Fibroblast of lung (primary cell): Measurements from ENCODE around the gene MARCKSL1. TPM values are rescaled to one million over a fixed set of nuclear protein-coding genes. Genes with fewer than 3 reads are reported as not detected.

Experiments used
- DNase-seq, 2 donors: peaks; one replicate each; pipeline versions ENCODE4 v3.0.0 to v3.0.0-alpha.2; 2010; ENCODE audit warnings: low read depth in 2 of 2
- H2AFZ ChIP-seq: 2 replicates; pipeline ENCODE4 v1.5.1; 2012; ENCODE audit warnings: low read length, control low read depth, inconsistent platforms
- H3K27ac ChIP-seq: 2 replicates; pipeline ENCODE4 v1.5.1; 2011; ENCODE audit warnings: low read length, control low read depth; ENCODE audit not compliant: insufficient read depth
- H3K27me3 ChIP-seq: 2 replicates; pipeline ENCODE4 v1.5.1; 2011; ENCODE audit warnings: mild to moderate bottlenecking, low read length; ENCODE audit not compliant: control insufficient read depth, insufficient read depth
- H3K36me3 ChIP-seq: 2 replicates; pipeline ENCODE4 v1.5.1; 2011; ENCODE audit warnings: low read length; ENCODE audit not compliant: control insufficient read depth, insufficient read depth
- H3K4me1 ChIP-seq: 2 replicates; pipeline ENCODE4 v1.5.1; 2011; ENCODE audit warnings: low read length; ENCODE audit not compliant: control insufficient read depth, insufficient read depth; ENCODE audit errors: extremely low read depth
- H3K4me2 ChIP-seq: 2 replicates; pipeline ENCODE4 v1.5.1; 2011; ENCODE audit warnings: low read length, control low read depth; ENCODE audit not compliant: insufficient read depth; ENCODE audit errors: extremely low read depth
- H3K4me3 ChIP-seq, 4 experiments: fragments of 200-600 bp in 1 of 4; sonication (generic) in 1 of 4; replicated peaks in 1 of 4; 2 replicates each; pipeline ENCODE4 v1.5.1; 2011 to 2016; ENCODE audit warnings: low read length in 4 of 4, low read depth in 3 of 4, mild to moderate bottlenecking in 3 of 4, control low read depth in 2 of 4, inconsistent platforms in 1 of 4, mixed read lengths in 1 of 4; ENCODE audit not compliant: insufficient read depth in 1 of 4; ENCODE audit errors: control extremely low read depth in 1 of 4
- H3K79me2 ChIP-seq: 2 replicates; pipeline ENCODE4 v1.5.1; 2012; ENCODE audit warnings: mild to moderate bottlenecking, low read length, inconsistent platforms; ENCODE audit not compliant: control insufficient read depth, insufficient read depth
- H3K9ac ChIP-seq: 2 replicates; pipeline ENCODE4 v1.5.1; 2011; ENCODE audit warnings: mild to moderate bottlenecking, low read length, control low read depth; ENCODE audit not compliant: insufficient read depth
- H3K9me3 ChIP-seq: 2 replicates; pipeline ENCODE4 v1.5.1; 2012; ENCODE audit warnings: low read depth, low read length; ENCODE audit not compliant: control insufficient read depth, insufficient read depth
- H4K20me1 ChIP-seq: 2 replicates; pipeline ENCODE4 v1.5.1; 2011; ENCODE audit warnings: low read length; ENCODE audit not compliant: control insufficient read depth, insufficient read depth; ENCODE audit errors: extremely low read depth
- CTCF ChIP-seq, 2 donors: IDR thresholded peaks in 1 of 2; conservative IDR thresholded peaks in 1 of 2; 1 replicate in 1 of 2; 2 replicates in 1 of 2; pipeline ENCODE4 v1.5.1; 2011 to 2012; ENCODE audit warnings: low read length in 2 of 2, control low read depth in 1 of 2, inconsistent platforms in 1 of 2, low read depth in 1 of 2, mild to moderate bottlenecking in 1 of 2
- EZH2 ChIP-seq: IDR thresholded peaks from 2 replicates; pipeline ENCODE4 v1.5.1; 2012; ENCODE audit warnings: low read length, control low read depth, mild to moderate bottlenecking; ENCODE audit errors: missing control alignments
- polyA plus RNA-seq, 2 donors: library from polyadenylated mRNA; depleted of rRNA in 1 of 2; stranded (reverse) in 1 of 2; unstranded in 1 of 2; fragments of >200 nt; gene quantifications; 2 replicates each; pipeline ENCODE4 v1.2.1, GENCODE V29; 2011 to 2012; ENCODE audit warnings: missing spikeins in 1 of 2
- total RNA-seq: library from RNA; depleted of rRNA; stranded (reverse); fragments of >200 nt; gene quantifications from 2 replicates; pipeline ENCODE4 v1.2.1, GENCODE V29; 2014

MARCKSL1 gene
- total and polyA plus RNA-seq, 2 donors (not counting 1 experiment from before 2014, with no cell fraction given), result 11.7 to 79.1 TPM

- H3K9ac ChIP-seq, result no peak overlapping the region
- H3K36me3 ChIP-seq, result peaks cover 2% of the 10 kb centered on the region
- no peaks in the 10 kb centered on the region for H4K20me1 ChIP-seq
- TF ChIP-seq CTCF (conservative IDR thresholded peaks at IDR 0.05 in 1 of 2, IDR thresholded peaks at IDR 0.05 in 1 of 2; ENCODE audit: low read depth in 1 of 2, low read length in 2 of 2) (no peak), EZH2 (no peak)
- H2AFZ ChIP-seq, result no peak overlapping the region
- H3K4me3 ChIP-seq, result no peak overlapping the region
- peaks cover 5% of the 10 kb centered on the region for H3K4me1 ChIP-seq
- H3K9me3 ChIP-seq, result no peaks in the 10 kb centered on the region
- H3K79me2 ChIP-seq, result peaks cover 5% of the 10 kb centered on the region
- H3K4me2 ChIP-seq, result no peak overlapping the region
- DNase-seq, result peak in 1 of 2 donors; percentile 53
- H3K27me3 ChIP-seq, result peaks cover 3% of the 10 kb centered on the region
- H3K27ac ChIP-seq, result no peak overlapping the region
These were observed 1.1 kb upstream of the MARCKSL1 start for GRCh38 chr1:32336963-32337675.

GRCh38 chr1:32336591-32336932 lies 529 bp upstream of the MARCKSL1 start:
- Histone ChIP-seq H2AFZ (no peak overlapping the region), H3K27me3 (peaks cover 3% of the 10 kb centered on the region), H3K4me1 (peaks cover 5% of the 10 kb centered on the region), H3K36me3 (peaks cover 5% of the 10 kb centered on the region), H4K20me1 (no peaks in the 10 kb centered on the region), H3K9ac (peak overlapping the region; percentile 4), H3K4me3 (peak overlapping the region in 1 of 4 experiments; percentile 71), H3K79me2 (peaks cover 5% of the 10 kb centered on the region), H3K4me2 (peak overlapping the region; percentile 64), H3K27ac (no peak overlapping the region), H3K9me3 (no peaks in the 10 kb centered on the region)
- TF ChIP-seq EZH2, result no peak
- TF ChIP-seq CTCF (conservative IDR thresholded peaks at IDR 0.05 in 1 of 2, IDR thresholded peaks at IDR 0.05 in 1 of 2; ENCODE audit: low read depth in 1 of 2, low read length in 2 of 2), result no peak
- DNase-seq, result no peak

GRCh38 chr1:32335535-32335789 lies 571 bp downstream of the MARCKSL1 start:
- H2AFZ ChIP-seq, result no peak overlapping the region
- H3K27ac ChIP-seq, result no peak overlapping the region
- DNase-seq, result no peak
- H3K4me1 ChIP-seq, result peaks cover 5% of the 10 kb centered on the region
- peak overlapping the region; percentile 46 for H3K9ac ChIP-seq
- H3K79me2 ChIP-seq, result peaks cover 5% of the 10 kb centered on the region
- no peaks in the 10 kb centered on the region for H4K20me1 ChIP-seq
- TF ChIP-seq EZH2, result no peak
- no peak for TF ChIP-seq CTCF (conservative IDR thresholded peaks at IDR 0.05 in 1 of 2, IDR thresholded peaks at IDR 0.05 in 1 of 2; ENCODE audit: low read depth in 1 of 2, low read length in 2 of 2)
- peaks cover 3% of the 10 kb centered on the region for H3K27me3 ChIP-seq
- H3K4me3 ChIP-seq, result peak overlapping the region; percentile 38 to 71 (median 58)
- H3K4me2 ChIP-seq, result no peak overlapping the region
- no peaks in the 10 kb centered on the region for H3K9me3 ChIP-seq
- H3K36me3 ChIP-seq, result peaks cover 5% of the 10 kb centered on the region
